Measurements from ENCODE around the gene RASSF4.

The RASSF4 gene

DNA sequence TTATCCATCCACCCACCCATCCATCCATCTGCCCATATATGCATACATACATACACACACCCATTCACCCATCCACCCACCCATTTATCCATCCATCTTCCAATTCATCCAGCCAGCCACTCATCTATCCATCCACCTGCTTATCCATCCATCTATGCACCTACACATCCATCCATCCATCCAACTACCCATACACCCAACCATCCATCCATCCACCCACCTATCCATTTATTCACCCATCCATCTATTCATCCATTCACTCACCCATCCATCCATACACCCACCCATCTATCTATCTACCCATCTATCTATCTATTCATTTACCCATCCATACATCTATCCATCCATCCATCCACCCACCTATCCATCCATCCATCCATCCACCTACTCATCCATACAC lies 31.1 kb upstream of the RASSF4 start:
- Histone ChIP-seq H3K27ac (ENCODE audit: low read depth, low read length, severe bottlenecking) (no peak overlapping the region), H3K36me3 (ENCODE audit: control insufficient read depth, insufficient read depth, low read length) (no peaks in the 10 kb centered on the region), H3K4me3 (ENCODE audit: extremely low read depth, insufficient read depth, low read length, poor library complexity, severe bottlenecking) (no peak overlapping the region), H3K9me3 (ENCODE audit: control insufficient read depth, low read length) (no peaks in the 10 kb centered on the region), H3K4me1 (ENCODE audit: control insufficient read depth, insufficient read depth, low read length, poor library complexity, severe bottlenecking) (no peaks in the 10 kb centered on the region)

DNA sequence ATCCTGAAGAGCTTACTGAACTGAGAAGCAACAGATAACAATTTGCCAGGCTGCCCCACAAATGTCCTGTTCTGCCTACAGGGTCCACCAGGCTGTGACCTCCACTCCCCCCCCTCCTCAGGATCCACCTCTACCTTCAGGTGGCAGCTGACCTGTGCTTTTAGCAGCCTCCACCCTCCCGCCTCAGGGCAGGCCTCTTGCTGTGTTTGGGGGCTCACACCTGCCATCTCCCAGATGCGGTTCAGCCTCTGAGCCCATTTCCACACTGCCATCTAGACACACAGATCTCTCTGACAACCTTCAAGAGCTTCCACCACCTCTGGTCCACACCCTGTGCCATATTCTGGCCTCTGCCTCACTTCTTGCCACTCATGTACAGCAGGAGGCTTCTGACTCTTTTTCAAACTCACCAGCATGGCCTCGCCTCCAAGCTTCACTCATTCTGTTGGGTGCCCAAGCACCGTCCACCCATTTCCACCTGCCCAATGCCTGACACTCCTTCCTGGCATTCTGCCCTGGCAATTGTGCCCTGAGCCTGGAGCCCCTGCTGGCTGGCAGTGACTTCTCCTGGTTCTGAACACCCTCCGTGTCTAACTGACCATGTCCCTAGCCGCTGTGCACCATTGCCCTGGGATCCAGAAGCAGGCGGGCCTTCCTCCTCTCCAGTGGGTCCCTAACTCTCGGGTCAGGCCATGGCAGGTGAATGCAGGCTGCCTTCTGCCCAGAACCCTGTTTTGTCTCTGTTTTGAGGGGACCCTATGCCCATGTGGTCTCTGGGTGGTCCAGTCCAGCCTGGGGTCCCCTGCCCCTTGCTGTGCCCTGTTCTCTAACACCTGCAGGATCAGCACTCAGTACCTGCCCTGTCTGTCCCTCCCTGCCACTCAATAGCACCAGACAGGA lies 30.0 kb upstream of the RASSF4 start:
- H3K4me1 ChIP-seq (ENCODE audit: control insufficient read depth, insufficient read depth, low read length, poor library complexity, severe bottlenecking): peaks cover 6% of the 10 kb centered on the region
- no peaks in the 10 kb centered on the region for H3K9me3 ChIP-seq (ENCODE audit: control insufficient read depth, low read length)
- 87 to 89% methylated on average over 7 to 8 of the region's 8 CpGs for WGBS, 2 experiments (ENCODE audit: insufficient coverage in 2 of 2)
- H3K36me3 ChIP-seq (ENCODE audit: control insufficient read depth, insufficient read depth, low read length): no peaks in the 10 kb centered on the region
- H3K27ac ChIP-seq (ENCODE audit: low read depth, low read length, severe bottlenecking): no peak overlapping the region
- no peak overlapping the region for H3K4me3 ChIP-seq (ENCODE audit: extremely low read depth, insufficient read depth, low read length, poor library complexity, severe bottlenecking)

DNA sequence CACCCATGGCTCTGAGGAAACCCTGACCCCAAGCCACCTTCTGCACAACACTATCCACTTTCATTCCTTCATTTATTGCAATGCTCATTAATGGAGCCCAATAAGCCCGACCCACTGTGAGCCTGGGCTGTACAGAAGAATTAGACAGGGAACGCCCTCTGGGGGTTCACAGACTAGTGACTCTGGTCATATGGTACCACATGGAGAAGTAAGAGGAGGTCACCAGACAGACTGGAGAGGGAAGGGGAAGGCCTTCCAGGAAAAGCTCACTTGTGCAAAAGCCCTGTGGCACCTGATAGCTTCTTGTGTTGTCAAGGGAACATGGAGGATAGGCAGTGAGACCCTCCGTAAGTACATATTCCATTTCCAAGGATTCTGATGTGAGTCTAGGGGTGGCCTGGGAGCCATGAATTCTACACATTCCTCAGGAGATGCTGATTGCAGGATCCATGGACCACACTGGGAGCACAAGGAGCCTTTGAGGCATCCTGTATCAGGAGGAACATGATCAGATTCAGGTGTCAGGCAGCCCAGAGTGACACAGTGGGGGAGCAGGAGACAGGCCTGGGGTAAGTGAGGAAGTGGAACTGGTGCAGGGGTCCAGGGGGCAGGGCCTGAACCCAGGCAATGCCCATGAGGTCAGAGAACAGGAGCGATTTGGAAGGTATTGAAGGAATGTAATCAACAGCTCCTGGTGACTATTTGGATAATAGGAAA lies 28.5 kb upstream of the RASSF4 start:
- 91 to 96% methylated on average over 4 of the region's 4 CpGs for WGBS, 2 experiments (ENCODE audit: insufficient coverage in 2 of 2)
- Histone ChIP-seq H3K36me3 (ENCODE audit: control insufficient read depth, insufficient read depth, low read length) (no peaks in the 10 kb centered on the region), H3K9me3 (ENCODE audit: control insufficient read depth, low read length) (no peaks in the 10 kb centered on the region), H3K4me1 (ENCODE audit: control insufficient read depth, insufficient read depth, low read length, poor library complexity, severe bottlenecking) (peaks cover 12% of the 10 kb centered on the region), H3K27ac (ENCODE audit: low read depth, low read length, severe bottlenecking) (no peak overlapping the region), H3K4me3 (ENCODE audit: extremely low read depth, insufficient read depth, low read length, poor library complexity, severe bottlenecking) (no peak overlapping the region)

DNA sequence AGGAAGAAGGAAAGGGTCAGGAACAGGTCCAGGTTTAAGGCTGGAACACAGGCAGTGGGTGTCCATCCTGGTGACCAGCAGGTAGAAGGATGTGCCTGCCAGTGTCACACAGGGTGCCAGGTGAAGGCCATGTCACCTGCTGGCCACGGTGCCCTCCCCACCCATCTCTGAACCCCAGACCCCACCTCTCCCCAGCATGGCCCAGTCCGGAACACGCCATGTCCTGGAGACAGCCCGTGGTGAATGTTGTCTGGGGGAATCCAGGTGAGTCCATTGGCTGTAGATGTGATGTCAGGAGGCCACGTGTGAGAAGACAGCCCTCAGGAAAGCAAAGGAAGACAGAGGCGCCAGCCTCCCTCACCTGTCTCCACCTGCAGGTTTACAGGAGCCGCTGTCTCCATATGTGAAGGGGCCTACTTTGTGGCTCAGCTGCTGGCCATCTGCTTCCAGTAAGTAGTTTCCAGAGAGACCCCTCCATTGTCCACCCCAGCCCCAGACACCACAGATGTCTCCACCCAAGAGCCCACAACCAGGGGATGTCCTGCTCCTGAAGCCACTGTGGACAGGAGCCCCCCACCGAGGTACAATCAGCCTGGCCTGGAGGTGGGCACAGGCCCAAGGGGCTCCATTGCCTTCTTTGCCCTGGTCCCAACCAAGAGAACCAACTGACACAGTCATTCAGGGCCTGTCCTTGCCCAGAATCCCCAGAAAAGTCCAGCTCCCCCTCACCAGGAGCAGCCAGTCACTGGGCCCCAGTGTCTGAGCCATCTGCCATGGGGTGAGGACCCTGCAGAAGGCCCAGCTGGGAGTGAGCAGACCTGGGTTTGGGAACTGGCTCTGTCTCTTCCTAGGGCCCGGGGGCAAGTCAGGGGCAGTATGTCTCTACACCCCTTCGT lies 27.7 kb upstream of the RASSF4 start:
- H3K36me3 ChIP-seq (ENCODE audit: control insufficient read depth, insufficient read depth, low read length): no peaks in the 10 kb centered on the region
- H3K4me1 ChIP-seq (ENCODE audit: control insufficient read depth, insufficient read depth, low read length, poor library complexity, severe bottlenecking): peaks cover 13% of the 10 kb centered on the region
- no peaks in the 10 kb centered on the region for H3K9me3 ChIP-seq (ENCODE audit: control insufficient read depth, low read length)
- H3K27ac ChIP-seq (ENCODE audit: low read depth, low read length, severe bottlenecking): no peak overlapping the region
- WGBS, 2 experiments (ENCODE audit: insufficient coverage in 2 of 2): 83 to 98% methylated on average over 6 of the region's 10 CpGs
- no peak overlapping the region for H3K4me3 ChIP-seq (ENCODE audit: extremely low read depth, insufficient read depth, low read length, poor library complexity, severe bottlenecking)

DNA sequence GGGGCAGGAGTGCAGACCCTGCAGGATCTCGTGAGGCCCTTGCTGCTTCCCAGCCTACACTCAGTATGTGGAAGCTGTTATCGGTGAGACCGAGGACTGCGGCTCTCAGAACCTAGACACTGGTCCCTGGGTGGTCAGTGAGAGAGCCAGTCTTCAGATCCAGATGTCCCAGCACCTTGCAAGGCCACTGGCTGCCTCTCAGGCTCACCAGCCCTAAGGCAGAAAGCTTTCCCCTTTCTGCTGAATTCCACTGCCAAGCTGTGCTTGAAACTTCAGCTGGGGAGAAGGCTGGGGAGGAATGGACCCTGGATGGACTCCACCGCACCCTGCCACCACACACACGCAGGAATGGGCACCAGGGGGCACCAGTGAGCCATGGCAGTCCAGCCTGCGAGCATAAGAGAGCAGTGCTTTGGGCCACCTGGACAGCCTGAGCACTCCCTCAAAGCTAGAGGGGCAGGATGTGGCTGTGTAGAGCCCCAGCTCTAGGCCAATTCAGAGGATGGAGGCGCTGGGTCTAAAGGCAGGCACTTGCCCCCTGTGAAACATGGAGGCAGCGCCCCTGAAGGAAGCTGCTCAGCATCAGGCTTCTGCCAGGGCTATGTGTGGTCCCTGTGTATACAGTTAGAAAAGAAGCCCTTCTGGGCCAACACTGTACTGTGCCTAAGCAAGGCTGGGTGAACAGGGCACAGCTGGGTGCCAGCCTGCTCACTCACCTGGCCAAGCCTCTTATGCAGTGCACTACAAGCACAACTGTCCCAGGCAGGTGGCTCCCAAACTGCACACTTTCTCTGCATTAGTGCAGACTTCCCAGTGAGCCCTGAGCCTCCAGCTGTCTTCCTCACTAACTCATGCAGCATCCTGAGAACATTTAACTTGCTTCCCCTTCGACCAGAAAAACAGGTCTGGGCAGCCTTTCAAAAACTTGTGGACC lies 26.8 kb upstream of the RASSF4 start:
- Histone ChIP-seq H3K4me3 (ENCODE audit: extremely low read depth, insufficient read depth, low read length, poor library complexity, severe bottlenecking) (no peak overlapping the region), H3K27ac (ENCODE audit: low read depth, low read length, severe bottlenecking) (no peak overlapping the region), H3K9me3 (ENCODE audit: control insufficient read depth, low read length) (no peaks in the 10 kb centered on the region), H3K4me1 (ENCODE audit: control insufficient read depth, insufficient read depth, low read length, poor library complexity, severe bottlenecking) (peaks cover 15% of the 10 kb centered on the region), H3K36me3 (ENCODE audit: control insufficient read depth, insufficient read depth, low read length) (no peaks in the 10 kb centered on the region)
- 58 to 59% methylated on average over 8 to 10 of the region's 10 CpGs for WGBS, 2 experiments (ENCODE audit: insufficient coverage in 2 of 2)

DNA sequence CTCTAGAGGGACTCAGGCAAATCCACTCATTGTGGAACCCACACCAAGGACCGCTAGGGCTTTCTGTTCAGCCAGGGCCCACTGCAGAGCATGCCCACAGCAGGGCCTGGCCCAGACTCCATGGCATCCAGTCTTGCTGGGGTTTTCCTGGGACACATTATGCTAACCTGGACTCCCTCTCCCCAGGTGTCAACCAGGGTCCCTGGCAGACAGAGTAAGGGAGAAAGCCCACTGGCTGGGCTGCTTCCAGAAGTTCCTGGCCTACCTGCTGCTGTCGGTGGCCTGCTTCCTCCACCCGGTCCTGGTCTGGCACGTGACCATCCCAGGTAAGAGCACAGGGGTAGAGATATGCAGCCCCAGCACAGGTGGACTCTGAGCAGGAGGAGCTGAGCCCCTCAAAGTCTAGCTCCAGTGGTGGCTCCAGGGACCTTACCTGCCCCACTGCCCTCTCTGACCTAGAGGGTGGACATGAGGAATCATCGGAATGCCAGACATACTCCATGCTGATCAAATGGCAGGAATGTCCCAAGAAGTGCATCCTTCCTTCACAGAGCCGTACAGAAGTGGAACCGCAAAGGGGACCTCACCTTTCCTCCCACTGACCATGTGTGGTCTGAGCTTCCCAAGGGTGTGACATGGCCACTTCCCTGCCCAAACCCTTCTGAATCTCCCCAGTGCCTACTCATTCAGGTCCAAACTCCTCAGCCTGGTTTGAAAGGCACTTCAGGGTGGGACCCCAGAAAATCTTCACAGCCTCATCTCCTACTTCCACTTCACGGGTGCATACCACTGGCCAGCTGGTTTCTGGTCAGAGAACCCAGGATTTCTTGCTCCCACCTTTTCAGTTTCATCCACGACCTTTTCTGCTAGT lies 25.9 kb upstream of the RASSF4 start:
- Histone ChIP-seq H3K4me1 (ENCODE audit: control insufficient read depth, insufficient read depth, low read length, poor library complexity, severe bottlenecking) (peaks cover 15% of the 10 kb centered on the region), H3K9me3 (ENCODE audit: control insufficient read depth, low read length) (no peaks in the 10 kb centered on the region), H3K27ac (ENCODE audit: low read depth, low read length, severe bottlenecking) (no peak overlapping the region), H3K36me3 (ENCODE audit: control insufficient read depth, insufficient read depth, low read length) (no peaks in the 10 kb centered on the region), H3K4me3 (ENCODE audit: extremely low read depth, insufficient read depth, low read length, poor library complexity, severe bottlenecking) (no peak overlapping the region)
- WGBS, 2 experiments (ENCODE audit: insufficient coverage in 2 of 2): 87 to 88% methylated on average over 9 of the region's 9 CpGs

DNA sequence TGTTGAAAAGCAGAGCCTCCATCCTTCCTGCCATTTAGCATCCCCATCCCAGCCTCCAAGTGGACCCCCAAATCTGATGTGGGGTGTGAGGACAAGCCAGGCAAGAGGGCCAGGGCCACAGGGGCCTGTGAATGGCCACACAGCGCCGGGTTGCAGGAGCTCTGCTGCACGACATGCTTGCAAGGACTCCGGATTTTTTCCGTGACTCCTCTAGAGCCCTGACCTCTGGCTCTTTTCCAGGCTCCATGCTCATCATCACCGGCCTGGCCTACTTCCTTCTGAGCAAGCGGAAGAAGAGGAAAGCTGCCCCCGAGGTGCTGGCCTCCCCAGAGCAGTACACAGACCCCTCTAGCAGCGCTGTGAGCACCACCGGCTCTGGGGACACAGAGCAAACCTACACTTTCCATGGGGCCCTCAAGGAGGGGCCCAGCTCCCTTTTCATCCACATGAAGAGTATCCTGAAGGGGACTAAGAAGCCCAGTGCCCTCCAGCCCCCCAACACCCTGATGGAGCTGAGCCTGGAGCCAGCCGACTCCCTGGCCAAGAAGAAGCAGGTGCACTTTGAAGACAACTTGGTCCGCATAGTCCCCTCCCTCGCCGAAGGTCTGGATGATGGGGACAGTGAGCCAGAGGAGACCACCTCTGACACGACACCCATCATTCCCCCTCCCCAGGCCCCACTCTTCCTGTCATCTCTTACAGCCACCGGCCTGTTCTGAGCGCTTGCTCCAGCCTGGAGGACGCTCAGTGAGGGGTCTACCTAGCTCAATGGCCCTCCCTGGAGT lies 25.0 kb upstream of the RASSF4 start:
- 90 to 97% methylated on average over 13 to 15 of the region's 18 CpGs for WGBS, 2 experiments (ENCODE audit: insufficient coverage in 2 of 2)
- H3K36me3 ChIP-seq (ENCODE audit: control insufficient read depth, insufficient read depth, low read length): no peaks in the 10 kb centered on the region
- H3K27ac ChIP-seq (ENCODE audit: low read depth, low read length, severe bottlenecking): peak overlapping the region; percentile 84
- peaks cover 15% of the 10 kb centered on the region for H3K4me1 ChIP-seq (ENCODE audit: control insufficient read depth, insufficient read depth, low read length, poor library complexity, severe bottlenecking)
- no peak overlapping the region for H3K4me3 ChIP-seq (ENCODE audit: extremely low read depth, insufficient read depth, low read length, poor library complexity, severe bottlenecking)
- H3K9me3 ChIP-seq (ENCODE audit: control insufficient read depth, low read length): no peaks in the 10 kb centered on the region

DNA sequence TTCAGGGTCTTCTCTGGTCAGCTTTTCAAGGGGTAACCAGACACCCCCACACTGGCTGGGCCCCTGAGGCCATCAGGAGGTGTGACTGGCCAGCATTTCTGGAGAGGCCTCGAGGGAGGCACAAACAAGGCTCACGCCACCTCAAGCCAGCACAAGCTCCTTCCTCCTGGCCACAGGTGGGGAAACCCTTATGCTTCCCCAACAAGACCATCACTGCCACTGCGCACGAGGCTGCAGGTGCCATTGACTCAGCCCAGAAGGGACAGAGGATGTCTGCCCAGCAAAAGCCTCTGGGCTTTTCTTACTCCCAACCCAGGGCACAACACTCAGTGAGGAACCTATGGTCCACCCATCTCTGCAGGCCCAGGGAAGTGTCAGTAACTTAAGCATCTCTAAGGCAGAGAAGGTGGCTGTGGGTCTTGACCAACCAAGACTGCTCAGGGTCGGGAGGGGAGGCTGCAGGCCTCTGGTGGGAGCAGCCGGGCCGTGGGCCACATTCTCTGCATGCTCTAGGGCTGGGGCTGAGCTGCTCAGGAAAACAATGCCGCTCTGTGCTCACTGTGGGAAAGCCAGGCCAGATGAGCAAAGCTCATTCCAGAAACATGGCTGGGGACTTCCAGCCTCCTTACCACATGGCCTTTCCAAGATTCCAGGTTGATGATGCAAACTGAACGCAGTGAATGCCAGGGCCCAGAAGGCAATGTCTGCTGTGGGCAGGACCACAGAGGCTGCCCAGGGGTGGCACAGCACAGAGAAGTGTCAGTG lies 24.2 kb upstream of the RASSF4 start:
- Histone ChIP-seq H3K4me3 (ENCODE audit: extremely low read depth, insufficient read depth, low read length, poor library complexity, severe bottlenecking) (no peak overlapping the region), H3K36me3 (ENCODE audit: control insufficient read depth, insufficient read depth, low read length) (no peaks in the 10 kb centered on the region), H3K27ac (ENCODE audit: low read depth, low read length, severe bottlenecking) (peak overlapping the region; percentile 84), H3K4me1 (ENCODE audit: control insufficient read depth, insufficient read depth, low read length, poor library complexity, severe bottlenecking) (peaks cover 15% of the 10 kb centered on the region), H3K9me3 (ENCODE audit: control insufficient read depth, low read length) (no peaks in the 10 kb centered on the region)
- whole genome bisulfite sequencing, 2 experiments (ENCODE audit: insufficient coverage in 2 of 2): 70 to 74% methylated on average over 8 to 9 of the region's 9 CpGs

Data from mesodermal cell (in vitro differentiated cells).